HG02981 (cell line): ENCODE results near the gene HOXD10.

Source experiments
- ATAC-seq: cut with Tn5 transposase; IDR thresholded peaks from one replicate; pipeline ENCODE4 v1.9.1; 2021; ENCODE audit warnings: mild to moderate bottlenecking, moderate library complexity; ENCODE audit not compliant: unreplicated experiment

The HOXD10 gene

DNA sequence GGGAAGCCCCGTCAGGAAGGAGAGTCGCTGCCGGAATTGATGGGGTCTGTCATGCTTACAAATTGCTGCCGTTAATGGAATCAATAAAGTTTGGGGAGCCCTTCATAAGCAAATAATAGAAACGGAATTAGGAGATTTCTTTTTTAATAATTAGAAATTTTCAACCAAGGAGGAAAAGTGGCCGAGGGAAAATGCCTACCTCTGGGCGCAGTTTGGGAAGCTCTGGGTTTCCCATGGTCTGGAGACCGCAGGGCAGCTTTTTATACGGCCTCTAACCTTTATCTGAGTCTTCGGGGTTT lies 34.1 kb upstream of the HOXD10 start:
- ATAC-seq: no peak

DNA sequence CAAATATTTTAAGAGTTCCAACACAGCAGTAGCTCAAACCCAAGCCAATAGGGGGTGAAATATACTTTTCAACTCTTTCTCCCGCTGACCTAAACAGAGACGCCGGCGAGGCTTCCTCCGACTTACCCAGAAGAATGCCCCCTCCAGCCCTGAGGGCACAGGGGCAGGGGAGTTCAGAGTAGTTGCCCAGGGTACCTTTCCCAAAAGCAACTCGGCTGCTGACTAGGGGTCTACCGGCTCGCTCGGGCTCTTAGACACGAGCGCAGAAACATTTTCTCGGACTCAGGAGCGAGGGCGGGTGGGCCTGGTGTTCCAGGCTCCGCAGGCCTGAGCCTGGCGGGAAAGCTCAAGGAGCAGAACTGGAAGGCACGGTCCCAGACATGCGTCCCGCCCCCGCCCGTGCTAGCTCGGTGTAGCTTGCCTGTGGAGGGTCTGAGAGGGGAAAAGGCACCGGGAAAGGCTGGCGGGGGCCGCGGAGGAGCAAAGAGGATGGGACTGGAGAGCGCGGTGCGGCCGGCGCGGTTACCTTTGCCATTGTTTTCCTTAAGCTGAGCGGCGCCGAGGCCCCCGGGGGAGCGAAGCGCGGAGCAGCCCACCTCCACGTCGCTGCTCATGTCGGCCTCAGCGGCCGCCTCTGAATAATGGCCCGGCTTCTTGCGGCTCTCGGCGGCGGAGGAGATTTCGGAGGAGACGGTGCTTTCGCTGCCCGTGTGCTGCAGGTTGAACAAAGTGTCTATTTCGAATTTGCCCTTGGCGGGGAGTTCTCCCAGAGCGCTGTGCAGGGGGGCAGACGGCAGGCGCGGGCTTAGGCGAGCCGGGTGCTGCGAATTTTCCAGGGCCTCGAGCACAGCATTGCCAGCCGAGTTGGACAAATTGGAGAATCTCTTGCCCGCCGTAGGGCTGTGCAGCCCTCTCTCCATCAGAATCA lies 33.5 kb upstream of the HOXD10 start:
- no peak for ATAC-seq

DNA sequence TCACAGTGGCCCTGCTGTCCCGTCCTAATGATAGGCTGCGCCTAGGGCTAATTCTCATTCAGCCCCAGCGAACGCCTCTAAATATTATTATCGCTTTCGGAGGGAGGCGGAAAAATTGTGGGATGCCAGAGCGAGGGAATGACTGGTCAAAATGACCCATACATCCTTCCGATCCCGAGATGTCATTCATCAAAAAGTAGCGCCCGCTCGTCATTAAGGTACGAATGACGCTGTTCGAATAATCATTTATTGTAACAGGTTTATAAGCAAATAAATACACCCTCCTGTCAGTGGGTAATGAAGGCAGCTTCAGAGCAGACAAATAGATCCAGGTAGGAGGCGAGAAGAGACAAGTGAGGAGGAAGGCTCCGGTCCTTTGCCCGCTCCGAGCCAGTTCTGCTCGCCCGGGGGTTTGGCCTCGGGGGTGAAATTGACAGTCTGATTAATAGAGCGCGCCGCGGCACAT lies 32.7 kb upstream of the HOXD10 start, which contains the start of gene EVX2:
EVX2 (minus strand) TSS at position 167 of the 466 bp plus-strand sequence. CDS start 186 bp downstream, outside the sequence.
- ATAC-seq: no peak

GRCh38 chr2:176084611-176085119 lies 31.9 kb upstream of the HOXD10 start:
- ATAC-seq: no peak

GRCh38 chr2:176085120-176085788 lies 31.3 kb upstream of the HOXD10 start:
- ATAC-seq: no peak

GRCh38 chr2:176085861-176086771 lies 30.5 kb upstream of the HOXD10 start:
- no peak for ATAC-seq

DNA sequence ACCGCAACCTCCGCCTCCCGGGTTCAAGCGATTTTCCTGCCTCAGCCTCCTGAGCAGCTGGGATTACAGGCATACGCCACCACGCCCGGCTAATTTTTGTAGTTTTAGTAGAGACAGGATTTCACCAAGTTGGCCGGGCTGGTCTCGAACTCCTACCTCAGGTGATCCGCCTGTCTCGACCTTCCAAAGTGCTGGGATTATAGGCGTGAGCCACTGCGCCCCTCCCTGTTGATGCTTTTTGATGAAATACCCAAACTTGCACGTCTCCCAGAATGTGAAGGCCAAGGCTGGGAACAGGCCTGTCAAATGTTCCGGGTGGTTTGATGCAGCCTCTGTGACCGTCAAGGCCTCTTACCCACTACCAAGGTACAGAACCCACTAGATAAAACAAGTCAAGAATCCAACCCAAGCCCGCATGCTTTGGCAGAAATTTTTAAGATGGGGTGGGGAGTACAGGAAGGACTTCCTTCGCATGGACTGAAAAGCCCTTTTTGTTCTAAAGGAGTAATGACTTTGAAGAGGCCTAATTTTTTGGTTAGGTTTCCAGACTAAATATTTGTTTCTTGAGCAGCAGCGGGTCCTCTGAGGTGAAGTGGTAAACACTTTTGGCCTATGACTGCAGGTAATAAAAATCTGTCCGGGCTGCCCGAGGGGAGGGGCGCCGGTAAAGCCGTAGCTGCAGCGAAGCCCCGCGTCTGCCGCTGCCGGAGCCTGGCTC lies 29.1 kb upstream of the HOXD10 start:
- no peak for ATAC-seq

DNA sequence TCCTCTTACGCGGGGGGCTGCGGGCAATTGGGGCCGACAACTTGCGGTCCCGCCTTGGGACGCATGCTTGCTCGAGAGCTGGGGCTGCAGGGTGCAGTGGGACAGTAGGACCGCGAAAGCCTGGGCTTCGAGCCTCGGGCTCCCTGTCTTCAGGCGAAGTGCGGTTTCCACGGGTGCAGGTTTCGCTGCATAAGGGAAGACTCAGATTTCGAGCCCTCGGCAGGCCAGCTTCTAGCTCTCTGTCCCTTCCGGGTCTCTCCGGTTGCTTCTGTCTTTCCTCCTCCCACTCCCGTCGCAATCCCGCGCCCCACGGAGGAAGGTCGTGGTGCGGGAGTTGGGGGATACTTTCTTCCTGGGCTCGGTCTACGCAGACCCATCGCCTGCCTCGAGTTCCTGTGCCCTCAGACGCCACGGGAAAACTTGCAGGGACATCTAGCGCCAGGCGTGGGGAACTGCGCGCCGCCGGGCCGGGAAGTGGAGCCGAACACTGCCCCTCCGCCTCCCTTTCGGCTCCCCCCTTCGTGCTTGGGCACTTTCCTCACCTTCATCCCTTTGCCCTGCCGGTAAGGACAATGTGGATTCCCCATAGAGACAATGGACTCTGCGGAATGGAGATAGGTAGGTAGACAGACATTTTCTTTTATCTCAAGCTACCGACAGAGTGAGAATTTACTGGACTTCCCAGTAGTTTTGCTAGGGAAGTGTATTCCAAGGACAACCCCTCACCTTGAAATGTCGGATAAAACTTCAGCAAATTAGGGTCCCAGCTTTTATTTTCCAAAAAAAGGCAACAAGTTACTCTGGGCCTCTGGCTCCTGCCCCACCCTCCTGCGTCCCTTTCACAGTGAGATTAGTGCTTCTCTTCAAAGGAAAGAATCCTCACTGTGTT lies 28.3 kb upstream of the HOXD10 start:
- ATAC-seq: no peak

GRCh38 chr2:176088937-176089842 lies 27.4 kb upstream of the HOXD10 start:
- no peak for ATAC-seq

GRCh38 chr2:176089843-176090395 lies 26.7 kb upstream of the HOXD10 start:
- ATAC-seq: no peak

- ATAC-seq: no peak
Observed at GRCh38 chr2:176090862-176091261, 25.7 kb upstream of the HOXD10 start.

DNA sequence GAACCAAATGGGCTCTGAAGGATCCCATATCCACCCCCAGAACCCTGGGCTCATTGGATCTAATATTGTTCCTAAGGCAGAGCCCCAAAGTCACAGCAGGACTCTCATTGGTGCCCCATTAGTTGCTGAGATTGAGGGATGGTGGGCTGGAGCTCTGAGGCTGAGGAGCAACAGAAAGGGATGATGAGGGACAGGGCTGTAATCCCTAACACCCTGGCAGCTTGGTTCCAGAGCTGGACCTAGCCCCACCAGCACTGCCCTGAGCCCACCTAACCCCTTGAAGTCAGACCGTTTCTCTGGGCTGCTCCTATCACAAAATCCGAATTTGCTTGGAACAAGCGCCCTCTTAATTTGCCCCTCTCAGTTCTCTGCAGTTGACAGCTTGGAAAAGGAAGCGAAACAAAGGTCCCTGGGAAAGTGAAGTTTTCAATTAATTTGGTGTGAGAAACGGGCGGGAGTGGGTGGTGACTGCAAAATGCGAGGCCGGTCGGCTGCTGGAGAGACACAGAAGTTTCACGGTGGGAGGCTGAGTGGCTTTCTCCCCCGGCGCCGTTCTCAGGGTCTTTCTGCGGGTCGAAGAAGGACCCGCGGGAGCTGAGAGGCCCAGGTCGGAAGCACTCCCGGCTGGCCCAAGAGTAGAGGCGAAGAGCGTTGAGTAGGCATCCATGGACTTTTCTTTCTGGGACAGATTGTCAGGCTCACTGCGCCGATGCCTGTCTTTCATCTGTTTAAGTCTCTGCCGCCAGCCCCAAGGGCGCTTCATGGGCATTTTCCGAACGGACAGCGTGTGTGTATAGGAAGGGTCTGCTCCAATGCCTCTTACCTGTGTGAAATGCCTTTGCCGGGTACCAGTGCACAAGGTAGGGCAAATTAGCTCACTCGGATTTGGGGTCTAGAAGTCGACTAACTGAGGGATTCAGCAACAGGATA lies 25.0 kb upstream of the HOXD10 start:
- ATAC-seq: no peak

DNA sequence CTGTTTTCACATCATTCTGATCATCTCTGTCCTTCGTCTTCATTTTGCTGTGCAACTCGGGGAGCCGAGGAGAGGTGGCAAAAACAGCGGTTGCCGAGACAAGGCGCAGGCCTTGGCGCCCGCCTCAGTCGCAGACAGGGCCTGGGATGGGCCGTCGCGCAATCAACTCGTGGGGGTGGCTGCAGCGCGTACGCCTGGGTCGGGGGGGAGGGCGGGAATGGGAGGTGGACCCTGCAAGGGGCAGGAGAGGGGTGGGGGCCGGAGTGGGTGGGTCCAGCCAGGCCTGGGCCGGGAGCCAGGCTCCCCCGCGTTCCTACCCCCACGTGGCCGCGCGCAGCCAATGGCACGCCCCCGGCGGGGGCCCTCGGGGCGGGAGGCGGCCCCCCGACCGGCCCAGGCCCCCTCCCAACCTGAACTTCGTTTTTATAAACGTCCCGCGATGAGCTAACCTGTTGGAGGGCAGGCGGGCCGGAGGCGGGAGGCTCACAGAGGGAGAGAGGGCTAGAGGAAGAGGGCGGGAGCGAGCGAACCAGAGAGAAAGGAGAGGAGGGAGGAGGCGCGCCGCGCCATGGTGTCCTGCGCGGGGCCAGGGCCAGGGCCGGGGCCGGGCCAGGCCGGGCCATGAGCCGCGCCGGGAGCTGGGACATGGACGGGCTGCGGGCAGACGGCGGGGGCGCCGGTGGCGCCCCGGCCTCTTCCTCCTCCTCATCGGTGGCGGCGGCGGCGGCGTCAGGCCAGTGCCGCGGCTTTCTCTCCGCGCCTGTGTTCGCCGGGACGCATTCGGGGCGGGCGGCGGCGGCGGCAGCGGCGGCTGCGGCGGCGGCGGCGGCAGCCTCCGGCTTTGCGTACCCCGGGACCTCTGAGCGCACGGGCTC lies 24.1 kb upstream of the HOXD10 start, which contains the start of gene HOXD13:
HOXD13 (plus strand) TSS at position 452 of the 875 bp plus-strand sequence; CDS start at position 622, 170 bp downstream.
- no peak for ATAC-seq

- ATAC-seq: no peak
Observed at GRCh38 chr2:176093145-176093897, 23.3 kb upstream of the HOXD10 start.

DNA sequence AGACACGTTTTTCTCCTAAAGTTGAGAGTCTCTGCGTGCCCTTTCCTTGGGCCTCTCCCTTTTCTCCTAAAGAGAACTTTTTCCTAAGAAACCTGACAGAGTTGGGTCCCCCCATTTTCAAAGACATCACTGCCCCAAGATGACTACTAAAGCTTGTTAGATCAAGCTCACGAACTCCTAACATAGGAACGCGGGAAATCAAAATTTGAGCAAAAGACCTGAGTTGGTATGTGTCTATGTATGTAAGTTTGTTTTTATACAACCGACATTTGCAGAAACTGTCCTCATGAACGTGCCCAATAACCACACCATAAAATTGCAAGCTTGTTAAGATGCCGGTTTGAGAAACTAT lies 22.7 kb upstream of the HOXD10 start:
- ATAC-seq: no peak
